Measurements from ENCODE around the gene OSBPL5. TPM values are rescaled to one million over a fixed set of nuclear protein-coding genes. Genes with fewer than 3 reads are reported as not detected.

OSBPL5 gene
- total and polyA plus RNA-seq, 5 donors from 2014 or later, result 0.22 to 2.2 (median 0.23) TPM; not detected in 2

GRCh38 chr11:3095712-3096361, 69.3 kb downstream of the OSBPL5 start:
- DNase-seq (no peak), ATAC-seq (ENCODE audit: low read depth in 2 of 2) (no peak)
- H3K4me1 Mint-ChIP-seq, result peaks cover 0 to 17% (median 5%) of the 10 kb centered on the region in 4 donors
- peaks cover 6% of the 10 kb centered on the region for H3K4me1 ChIP-seq (ENCODE audit: control insufficient read depth, insufficient read depth, low read length, poor library complexity, severe bottlenecking)
- H3K9me3 ChIP-seq (ENCODE audit: control insufficient read depth in 2 of 2, low read length in 2 of 2), result no peaks in the 10 kb centered on the region
- H3K27ac ChIP-seq (ENCODE audit: insufficient read depth, low read length, poor library complexity, severe bottlenecking), result no peak overlapping the region
- no peak overlapping the region for H3K4me3 Mint-ChIP-seq
- H3K4me3 ChIP-seq (ENCODE audit: low read depth, low read length), result no peak overlapping the region
- peaks cover 11% of the 10 kb centered on the region for H3K27me3 Mint-ChIP-seq
- H3K9me3 Mint-ChIP-seq, result no peaks in the 10 kb centered on the region
- H3K27me3 ChIP-seq (ENCODE audit: control insufficient read depth, insufficient read depth, low read length), result no peaks in the 10 kb centered on the region
- H3K36me3 ChIP-seq (ENCODE audit: control insufficient read depth, insufficient read depth, low read length), result no peaks in the 10 kb centered on the region
- H3K27ac Mint-ChIP-seq, result no peak overlapping the region
- no peaks in the 10 kb centered on the region for H3K36me3 Mint-ChIP-seq

- H3K4me3 Mint-ChIP-seq, result no peak overlapping the region
- H3K9me3 Mint-ChIP-seq, result no peaks in the 10 kb centered on the region
- Histone ChIP-seq H3K9me3 (ENCODE audit: control insufficient read depth in 2 of 2, low read length in 2 of 2) (no peaks in the 10 kb centered on the region), H3K27me3 (ENCODE audit: control insufficient read depth, insufficient read depth, low read length) (no peaks in the 10 kb centered on the region), H3K4me1 (ENCODE audit: control insufficient read depth, insufficient read depth, low read length, poor library complexity, severe bottlenecking) (peaks cover 6% of the 10 kb centered on the region), H3K4me3 (ENCODE audit: low read depth, low read length) (no peak overlapping the region), H3K27ac (ENCODE audit: insufficient read depth, low read length, poor library complexity, severe bottlenecking) (no peak overlapping the region), H3K36me3 (ENCODE audit: control insufficient read depth, insufficient read depth, low read length) (no peaks in the 10 kb centered on the region)
- peaks cover 11% of the 10 kb centered on the region for H3K27me3 Mint-ChIP-seq
- H3K27ac Mint-ChIP-seq, result no peak overlapping the region
- no peaks in the 10 kb centered on the region for H3K36me3 Mint-ChIP-seq
- H3K4me1 Mint-ChIP-seq, result peaks cover 0 to 6% (median 4%) of the 10 kb centered on the region in 4 donors
- ATAC-seq (ENCODE audit: low read depth in 2 of 2) (no peak), DNase-seq (no peak)
Observed at GRCh38 chr11:3094223-3094824, 70.8 kb downstream of the OSBPL5 start.

GRCh38 chr11:3093281-3094191, 71.6 kb downstream of the OSBPL5 start:
- peaks cover 0 to 4% (median 0%) of the 10 kb centered on the region in 4 donors for H3K4me1 Mint-ChIP-seq
- H3K4me1 ChIP-seq (ENCODE audit: control insufficient read depth, insufficient read depth, low read length, poor library complexity, severe bottlenecking), result peaks cover 6% of the 10 kb centered on the region
- H3K27me3 Mint-ChIP-seq, result peaks cover 12% of the 10 kb centered on the region
- H3K27ac Mint-ChIP-seq, result no peak overlapping the region
- H3K4me3 Mint-ChIP-seq, result no peak overlapping the region
- no peaks in the 10 kb centered on the region for H3K27me3 ChIP-seq (ENCODE audit: control insufficient read depth, insufficient read depth, low read length)
- DNase-seq (no peak), ATAC-seq (ENCODE audit: low read depth in 2 of 2) (no peak)
- H3K27ac ChIP-seq (ENCODE audit: insufficient read depth, low read length, poor library complexity, severe bottlenecking), result no peak overlapping the region
- no peaks in the 10 kb centered on the region for H3K36me3 ChIP-seq (ENCODE audit: control insufficient read depth, insufficient read depth, low read length)
- no peaks in the 10 kb centered on the region for H3K9me3 ChIP-seq (ENCODE audit: control insufficient read depth in 2 of 2, low read length in 2 of 2)
- no peaks in the 10 kb centered on the region for H3K9me3 Mint-ChIP-seq
- H3K4me3 ChIP-seq (ENCODE audit: low read depth, low read length), result no peak overlapping the region
- H3K36me3 Mint-ChIP-seq, result no peaks in the 10 kb centered on the region

- Histone ChIP-seq H3K27ac (ENCODE audit: insufficient read depth, low read length, poor library complexity, severe bottlenecking) (no peak overlapping the region), H3K4me1 (ENCODE audit: control insufficient read depth, insufficient read depth, low read length, poor library complexity, severe bottlenecking) (peaks cover 6% of the 10 kb centered on the region), H3K36me3 (ENCODE audit: control insufficient read depth, insufficient read depth, low read length) (no peaks in the 10 kb centered on the region), H3K4me3 (ENCODE audit: low read depth, low read length) (no peak overlapping the region), H3K9me3 (ENCODE audit: control insufficient read depth in 2 of 2, low read length in 2 of 2) (no peaks in the 10 kb centered on the region), H3K27me3 (ENCODE audit: control insufficient read depth, insufficient read depth, low read length) (no peaks in the 10 kb centered on the region)
- Mint-ChIP-seq H3K9me3 (no peaks in the 10 kb centered on the region), H3K27ac (no peak overlapping the region), H3K4me3 (no peak overlapping the region), H3K27me3 (peaks cover 16% of the 10 kb centered on the region), H3K36me3 (no peaks in the 10 kb centered on the region), H3K4me1 (no peaks in the 10 kb centered on the region)
- ATAC-seq (ENCODE audit: low read depth in 2 of 2) (no peak), DNase-seq (no peak)
Observed at GRCh38 chr11:3092603-3093141, 72.4 kb downstream of the OSBPL5 start.

- Mint-ChIP-seq H3K9me3 (no peaks in the 10 kb centered on the region), H3K4me3 (no peak overlapping the region), H3K27me3 (peaks cover 11% of the 10 kb centered on the region), H3K27ac (no peak overlapping the region), H3K36me3 (no peaks in the 10 kb centered on the region), H3K4me1 (no peaks in the 10 kb centered on the region)
- no peaks in the 10 kb centered on the region for H3K27me3 ChIP-seq (ENCODE audit: control insufficient read depth, insufficient read depth, low read length)
- H3K9me3 ChIP-seq (ENCODE audit: control insufficient read depth in 2 of 2, low read length in 2 of 2), result no peaks in the 10 kb centered on the region
- no peak overlapping the region for H3K4me3 ChIP-seq (ENCODE audit: low read depth, low read length)
- no peak overlapping the region for H3K27ac ChIP-seq (ENCODE audit: insufficient read depth, low read length, poor library complexity, severe bottlenecking)
- H3K36me3 ChIP-seq (ENCODE audit: control insufficient read depth, insufficient read depth, low read length), result no peaks in the 10 kb centered on the region
- peaks cover 6% of the 10 kb centered on the region for H3K4me1 ChIP-seq (ENCODE audit: control insufficient read depth, insufficient read depth, low read length, poor library complexity, severe bottlenecking)
- DNase-seq, result peak; percentile 64 to 74 (median 70)
- ATAC-seq (ENCODE audit: low read depth in 2 of 2), result peak; percentile 79 to 82
Observed at GRCh38 chr11:3091846-3092602, 73.1 kb downstream of the OSBPL5 start.

GRCh38 chr11:3091081-3091845, 73.8 kb downstream of the OSBPL5 start:
- Histone ChIP-seq H3K36me3 (ENCODE audit: control insufficient read depth, insufficient read depth, low read length) (no peaks in the 10 kb centered on the region), H3K27ac (ENCODE audit: insufficient read depth, low read length, poor library complexity, severe bottlenecking) (no peak overlapping the region), H3K4me3 (ENCODE audit: low read depth, low read length) (no peak overlapping the region), H3K9me3 (ENCODE audit: control insufficient read depth in 2 of 2, low read length in 2 of 2) (no peaks in the 10 kb centered on the region), H3K4me1 (ENCODE audit: control insufficient read depth, insufficient read depth, low read length, poor library complexity, severe bottlenecking) (peaks cover 6% of the 10 kb centered on the region), H3K27me3 (ENCODE audit: control insufficient read depth, insufficient read depth, low read length) (no peaks in the 10 kb centered on the region)
- Mint-ChIP-seq H3K36me3 (no peaks in the 10 kb centered on the region), H3K4me3 (no peak overlapping the region), H3K27me3 (peaks cover 11% of the 10 kb centered on the region), H3K9me3 (no peaks in the 10 kb centered on the region), H3K4me1 (no peaks in the 10 kb centered on the region), H3K27ac (peak overlapping the region in 1 of 3 donors; percentile 26)
- DNase-seq (no peak), ATAC-seq (ENCODE audit: low read depth in 2 of 2) (no peak)

Measured in CD4-positive, CD25-positive, alpha-beta regulatory T cell (primary cell).